ENCODE data around the gene BTN3A1. TPM values are rescaled to one million over a fixed set of nuclear protein-coding genes. Genes with fewer than 3 reads are reported as not detected.

BTN3A1 gene
- total and polyA plus RNA-seq, 10 of the 15 experiments (the other 5 are each of a cell fraction or from before 2014, with no cell fraction given): 5.6 to 60.1 (median 16.1) TPM

DNA sequence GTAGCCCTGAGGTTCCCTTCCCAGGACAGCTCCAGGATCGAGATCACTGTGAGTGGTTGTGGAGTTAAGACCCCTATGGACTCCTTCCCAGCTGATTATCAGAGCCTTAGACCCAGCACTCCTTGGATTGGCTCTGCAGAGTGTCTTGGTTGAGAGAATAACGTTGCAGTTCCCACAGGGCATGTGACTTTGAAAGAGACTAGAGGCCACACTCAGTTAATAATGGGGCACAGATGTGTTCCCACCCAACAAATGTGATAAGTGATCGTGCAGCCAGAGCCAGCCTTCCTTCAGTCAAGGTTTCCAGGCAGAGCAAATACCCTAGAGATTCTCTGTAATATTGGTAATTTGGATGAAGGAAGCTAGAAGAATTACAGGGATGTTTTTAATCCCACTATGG lies 24.4 kb upstream of the BTN3A1 start:
- H3K9ac ChIP-seq (ENCODE audit: control insufficient read depth, insufficient read depth, low read length): no peak overlapping the region
- H3K4me2 ChIP-seq (ENCODE audit: control insufficient read depth, insufficient read depth): no peak overlapping the region
- no peak overlapping the region for H3K4me3 ChIP-seq
- ChIA-PET CTCF (interaction anchor here (1.2 kb wide), 2 partner anchors 20 to 281 kb away, joined by 3 to 5 read pairs; no protein-coding TSS in a partner anchor), SMC1A (ENCODE audit: uncharacterized antibody, unreplicated experiment) (interaction anchor here (1.2 kb wide), 1 partner anchor 13 kb away, joined by 3 read pairs; no protein-coding TSS in a partner anchor), RAD21 (ENCODE audit: unreplicated experiment) (no interaction called here), POLR2A (no interaction called here)
- intact Hi-C loops (cut with micrococcal nuclease; ENCODE audit: unreplicated experiment) (no loop called here), in situ Hi-C loops (cut with MboI) (no loop called here)
- no peak overlapping the region for H3K27ac ChIP-seq (ENCODE audit: control insufficient read depth, insufficient read depth)
- no peak for DNase-seq (ENCODE audit: low read depth, low spot score)
- no peaks in the 10 kb centered on the region for H4K20me1 ChIP-seq (ENCODE audit: control insufficient read depth, insufficient read depth)
- no peaks in the 10 kb centered on the region for H3K4me1 ChIP-seq (ENCODE audit: control insufficient read depth, insufficient read depth, low read length)
- H3K36me3 ChIP-seq (ENCODE audit: control insufficient read depth in 2 of 2, insufficient read depth in 2 of 2, low read length in 1 of 2): no peaks in the 10 kb centered on the region; a peak in 1 of 4 replicates
- no TSS peak for BruUV-seq (replicated peaks)
- H3K79me2 ChIP-seq (ENCODE audit: control insufficient read depth, insufficient read depth, low read length): no peaks in the 10 kb centered on the region
- 69% methylated on average over 3 of the region's 3 CpGs for WGBS (ENCODE audit: insufficient coverage, insufficient replicate concordance, low lambda C conversion rate, missing lambda C conversion rate)
- no peak overlapping the region for H2AFZ ChIP-seq (ENCODE audit: control insufficient read depth, low read depth, low read length)
- no peaks in the 10 kb centered on the region for H3K9me3 ChIP-seq (replicated peaks; ENCODE audit: control insufficient read depth, insufficient read depth, low read length)
- no peaks in the 10 kb centered on the region for H3K27me3 ChIP-seq (replicated peaks in 1 of 2; ENCODE audit: control insufficient read depth in 2 of 2, insufficient read depth in 2 of 2, low read length in 1 of 2)
- ATAC-seq: no peak
- no peak for FAIRE-seq
- TF ChIP-seq, protein P1, sequence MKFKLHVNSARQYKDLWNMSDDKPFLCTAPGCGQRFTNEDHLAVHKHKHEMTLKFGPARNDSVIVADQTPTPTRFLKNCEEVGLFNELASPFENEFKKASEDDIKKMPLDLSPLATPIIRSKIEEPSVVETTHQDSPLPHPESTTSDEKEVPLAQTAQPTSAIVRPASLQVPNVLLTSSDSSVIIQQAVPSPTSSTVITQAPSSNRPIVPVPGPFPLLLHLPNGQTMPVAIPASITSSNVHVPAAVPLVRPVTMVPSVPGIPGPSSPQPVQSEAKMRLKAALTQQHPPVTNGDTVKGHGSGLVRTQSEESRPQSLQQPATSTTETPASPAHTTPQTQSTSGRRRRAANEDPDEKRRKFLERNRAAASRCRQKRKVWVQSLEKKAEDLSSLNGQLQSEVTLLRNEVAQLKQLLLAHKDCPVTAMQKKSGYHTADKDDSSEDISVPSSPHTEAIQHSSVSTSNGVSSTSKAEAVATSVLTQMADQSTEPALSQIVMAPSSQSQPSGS (IDR thresholded peaks at IDR 0.05; ENCODE audit: low read length): no peak
- no peak for TF ChIP-seq EP300 (IDR thresholded peaks at IDR 0.05; ENCODE audit: borderline replicate concordance in 1 of 2, control insufficient read depth in 1 of 2, low read depth in 2 of 2, low read length in 2 of 2)
- no peak for TF ChIP-seq ZNF24 (IDR thresholded peaks at IDR 0.05)
- no peak for TF ChIP-seq SIN3A (IDR thresholded peaks at IDR 0.05; ENCODE audit: low read depth, low read length)
- TF ChIP-seq SUPT20H (IDR thresholded peaks at IDR 0.05; ENCODE audit: borderline replicate concordance, control insufficient read depth, low read depth, low read length): no peak
- TF ChIP-seq STAT3 (IDR thresholded peaks at IDR 0.05; ENCODE audit: low read depth, low read length): no peak
- TF ChIP-seq, protein P2, sequence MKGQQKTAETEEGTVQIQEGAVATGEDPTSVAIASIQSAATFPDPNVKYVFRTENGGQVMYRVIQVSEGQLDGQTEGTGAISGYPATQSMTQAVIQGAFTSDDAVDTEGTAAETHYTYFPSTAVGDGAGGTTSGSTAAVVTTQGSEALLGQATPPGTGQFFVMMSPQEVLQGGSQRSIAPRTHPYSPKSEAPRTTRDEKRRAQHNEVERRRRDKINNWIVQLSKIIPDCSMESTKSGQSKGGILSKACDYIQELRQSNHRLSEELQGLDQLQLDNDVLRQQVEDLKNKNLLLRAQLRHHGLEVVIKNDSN (IDR thresholded peaks at IDR 0.05; ENCODE audit: borderline replicate concordance, extremely low read length, insufficient read depth, low read depth, low read length): no peak
- TF ChIP-seq RB1 (IDR thresholded peaks at IDR 0.05; ENCODE audit: borderline replicate concordance): no peak
- TF ChIP-seq EZH2 (IDR thresholded peaks at IDR 0.05; ENCODE audit: borderline replicate concordance, control insufficient read depth, low read depth, low read length): no peak
- no peak for TF ChIP-seq CEBPB (IDR thresholded peaks at IDR 0.05; ENCODE audit: borderline replicate concordance in 1 of 2, low read depth in 2 of 2, low read length in 2 of 2)
- no peak for TF ChIP-seq NFXL1 (IDR thresholded peaks at IDR 0.05; ENCODE audit: borderline replicate concordance)
- TF ChIP-seq PAX8 (IDR thresholded peaks at IDR 0.05): no peak
- TF ChIP-seq MYC (IDR thresholded peaks at IDR 0.05; ENCODE audit: insufficient read depth, insufficient read length, insufficient replicate concordance, low read length, severe bottlenecking): no peak
- no peak for TF ChIP-seq BMI1 (IDR thresholded peaks at IDR 0.05; ENCODE audit: borderline replicate concordance)
- TF ChIP-seq POLR2A (IDR thresholded peaks at IDR 0.05; ENCODE audit: low read depth, low read length): no peak
- TF ChIP-seq, protein P3, sequence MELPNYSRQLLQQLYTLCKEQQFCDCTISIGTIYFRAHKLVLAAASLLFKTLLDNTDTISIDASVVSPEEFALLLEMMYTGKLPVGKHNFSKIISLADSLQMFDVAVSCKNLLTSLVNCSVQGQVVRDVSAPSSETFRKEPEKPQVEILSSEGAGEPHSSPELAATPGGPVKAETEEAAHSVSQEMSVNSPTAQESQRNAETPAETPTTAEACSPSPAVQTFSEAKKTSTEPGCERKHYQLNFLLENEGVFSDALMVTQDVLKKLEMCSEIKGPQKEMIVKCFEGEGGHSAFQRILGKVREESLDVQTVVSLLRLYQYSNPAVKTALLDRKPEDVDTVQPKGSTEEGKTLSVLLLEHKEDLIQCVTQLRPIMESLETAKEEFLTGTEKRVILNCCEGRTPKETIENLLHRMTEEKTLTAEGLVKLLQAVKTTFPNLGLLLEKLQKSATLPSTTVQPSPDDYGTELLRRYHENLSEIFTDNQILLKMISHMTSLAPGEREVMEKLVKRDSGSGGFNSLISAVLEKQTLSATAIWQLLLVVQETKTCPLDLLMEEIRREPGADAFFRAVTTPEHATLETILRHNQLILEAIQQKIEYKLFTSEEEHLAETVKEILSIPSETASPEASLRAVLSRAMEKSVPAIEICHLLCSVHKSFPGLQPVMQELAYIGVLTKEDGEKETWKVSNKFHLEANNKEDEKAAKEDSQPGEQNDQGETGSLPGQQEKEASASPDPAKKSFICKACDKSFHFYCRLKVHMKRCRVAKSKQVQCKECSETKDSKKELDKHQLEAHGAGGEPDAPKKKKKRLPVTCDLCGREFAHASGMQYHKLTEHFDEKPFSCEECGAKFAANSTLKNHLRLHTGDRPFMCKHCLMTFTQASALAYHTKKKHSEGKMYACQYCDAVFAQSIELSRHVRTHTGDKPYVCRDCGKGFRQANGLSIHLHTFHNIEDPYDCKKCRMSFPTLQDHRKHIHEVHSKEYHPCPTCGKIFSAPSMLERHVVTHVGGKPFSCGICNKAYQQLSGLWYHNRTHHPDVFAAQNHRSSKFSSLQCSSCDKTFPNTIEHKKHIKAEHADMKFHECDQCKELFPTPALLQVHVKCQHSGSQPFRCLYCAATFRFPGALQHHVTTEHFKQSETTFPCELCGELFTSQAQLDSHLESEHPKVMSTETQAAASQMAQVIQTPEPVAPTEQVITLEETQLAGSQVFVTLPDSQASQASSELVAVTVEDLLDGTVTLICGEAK (IDR thresholded peaks at IDR 0.05; ENCODE audit: borderline replicate concordance): no peak
- TF ChIP-seq IKZF2 (IDR thresholded peaks at IDR 0.05): no peak
